Measurements from ENCODE around the gene SLC26A1. TPM values are rescaled to one million over a fixed set of nuclear protein-coding genes. Genes with fewer than 3 reads are reported as not detected.
"Not testable (repeated sequence)": the region's sequence is repeated elsewhere in the genome, so short reads cannot be mapped to it uniquely, and the experiment has no call there.

SLC26A1 gene
- total RNA-seq, 1 donor from 2014 or later: 1.0 TPM

- Histone ChIP-seq H3K4me1 (no peaks in the 10 kb centered on the region), H3K4me3 (no peak overlapping the region), H3K27me3 (ENCODE audit: low read depth) (no peaks in the 10 kb centered on the region), H3K9me3 (no peaks in the 10 kb centered on the region), H3K27ac (no peak overlapping the region), H3K36me3 (peaks cover 8% of the 10 kb centered on the region)
- ATAC-seq: peak in 1 of 2 donors; percentile 39
- no peak for TF ChIP-seq CTCF (IDR thresholded peaks at IDR 0.05)
- no peak for DNase-seq
- intact Hi-C loops (cut with DNase I): no loop called here
Measured at GRCh38 chr4:945274-946102, 47.7 kb downstream of the SLC26A1 start.

- intact Hi-C loops (cut with DNase I); DNase-seq; H3K9me3 ChIP-seq; H3K27me3 ChIP-seq (ENCODE audit: low read depth); H3K4me3 ChIP-seq; H3K36me3 ChIP-seq; H3K27ac ChIP-seq; ATAC-seq; H3K4me1 ChIP-seq: not testable (repeated sequence)
Measured at GRCh38 chr4:939508-939907, 53.7 kb downstream of the SLC26A1 start.

Other genes with a start within 250 kb of the SLC26A1 start
- gene CPLX1, start 167.3 kb downstream of the SLC26A1 start, total RNA-seq: 3.9 TPM
- 130 TPM for gene GAK, start 61.1 kb downstream of the SLC26A1 start, total RNA-seq
- gene TMEM175, start 60.9 kb downstream of the SLC26A1 start, total RNA-seq: 45.3 TPM
- 18.8 TPM for gene DGKQ, start 19.8 kb downstream of the SLC26A1 start, total RNA-seq
- 46.0 TPM for gene IDUA, start 6.4 kb downstream of the SLC26A1 start, total RNA-seq
- 23.4 TPM for gene FGFRL1, start 18.2 kb upstream of the SLC26A1 start, total RNA-seq
- 6.8 TPM for gene RNF212, start 120.2 kb upstream of the SLC26A1 start, total RNA-seq
- 32.0 TPM for gene SPON2, start 179.2 kb upstream of the SLC26A1 start, total RNA-seq

All from lower lobe of right lung (tissue), 2 donors.